ENCODE measurements around the gene PEMT. TPM values are rescaled to one million over a fixed set of nuclear protein-coding genes. Genes with fewer than 3 reads are reported as not detected.
"Not testable (repeated sequence)": the region's sequence is repeated elsewhere in the genome, so short reads cannot be mapped to it uniquely, and the experiment has no call there.

The PEMT gene
- total RNA-seq, 1 donor from 2014 or later = 12.2 TPM

DNA sequence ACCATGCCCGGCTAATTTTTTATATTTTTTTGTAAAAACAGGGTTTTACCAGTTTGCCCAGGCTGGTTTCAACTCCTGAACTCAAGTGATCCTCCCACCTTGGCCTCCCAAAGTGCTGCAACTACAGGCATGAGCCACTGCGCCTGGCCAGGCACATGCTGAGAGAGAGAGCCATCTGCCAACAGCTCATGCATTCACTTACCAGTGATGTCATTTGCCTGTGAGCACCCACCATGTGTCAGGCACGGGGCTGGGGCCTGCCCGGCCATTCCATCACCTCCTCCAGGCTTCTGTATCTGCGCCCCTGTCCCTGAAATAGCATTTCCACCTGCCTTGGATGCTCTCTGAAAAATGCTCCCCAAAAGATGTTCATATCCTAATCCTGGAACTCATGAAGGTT is 43.6 kb upstream of the PEMT start:
- Mint-ChIP-seq H3K9me3 (peaks cover 4% of the 10 kb centered on the region), H3K4me1 (peaks cover 3% of the 10 kb centered on the region), H3K36me3 (ENCODE audit: low read depth) (no peaks in the 10 kb centered on the region), H3K4me3 (no peak overlapping the region), H3K27me3 (peaks cover 1% of the 10 kb centered on the region), H3K27ac (no peak overlapping the region)
- DNase-seq (no peak), ATAC-seq (ENCODE audit: low read depth) (no peak)
- TF ChIP-seq, protein P1, sequence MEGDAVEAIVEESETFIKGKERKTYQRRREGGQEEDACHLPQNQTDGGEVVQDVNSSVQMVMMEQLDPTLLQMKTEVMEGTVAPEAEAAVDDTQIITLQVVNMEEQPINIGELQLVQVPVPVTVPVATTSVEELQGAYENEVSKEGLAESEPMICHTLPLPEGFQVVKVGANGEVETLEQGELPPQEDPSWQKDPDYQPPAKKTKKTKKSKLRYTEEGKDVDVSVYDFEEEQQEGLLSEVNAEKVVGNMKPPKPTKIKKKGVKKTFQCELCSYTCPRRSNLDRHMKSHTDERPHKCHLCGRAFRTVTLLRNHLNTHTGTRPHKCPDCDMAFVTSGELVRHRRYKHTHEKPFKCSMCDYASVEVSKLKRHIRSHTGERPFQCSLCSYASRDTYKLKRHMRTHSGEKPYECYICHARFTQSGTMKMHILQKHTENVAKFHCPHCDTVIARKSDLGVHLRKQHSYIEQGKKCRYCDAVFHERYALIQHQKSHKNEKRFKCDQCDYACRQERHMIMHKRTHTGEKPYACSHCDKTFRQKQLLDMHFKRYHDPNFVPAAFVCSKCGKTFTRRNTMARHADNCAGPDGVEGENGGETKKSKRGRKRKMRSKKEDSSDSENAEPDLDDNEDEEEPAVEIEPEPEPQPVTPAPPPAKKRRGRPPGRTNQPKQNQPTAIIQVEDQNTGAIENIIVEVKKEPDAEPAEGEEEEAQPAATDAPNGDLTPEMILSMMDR (IDR thresholded peaks at IDR 0.05) = no peak
- ChIA-PET POLR2A (no interaction called here), CTCF (interaction anchor here (0.9 kb wide), 1 partner anchor 21 kb away, joined by 3 read pairs; no protein-coding TSS in a partner anchor)
- intact Hi-C loops (cut with micrococcal nuclease) = no loop called here

DNA sequence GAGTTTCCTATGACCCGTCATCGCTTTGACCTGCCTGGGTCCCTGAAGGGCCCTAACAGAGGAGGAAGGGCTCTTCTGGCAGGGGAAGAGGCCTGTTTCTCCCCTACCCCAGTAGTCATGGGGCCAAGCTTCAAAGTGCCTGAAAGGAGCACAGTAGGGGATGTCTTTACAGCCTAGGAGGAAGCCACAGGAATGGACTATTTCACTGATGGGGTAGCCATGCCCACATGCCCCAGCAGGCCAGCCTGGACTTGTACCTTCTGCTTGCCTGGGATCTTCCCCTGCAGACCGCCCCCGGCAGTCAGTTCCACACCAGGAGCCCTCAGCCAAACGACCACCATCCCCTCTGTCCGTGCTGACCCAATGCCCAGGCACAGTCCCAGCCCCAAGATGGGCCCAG is 41.8 kb upstream of the PEMT start:
- ATAC-seq (ENCODE audit: low read depth) (no peak), DNase-seq (no peak)
- ChIA-PET CTCF (interaction anchor here (0.8 to 1.1 kb wide), 2 partner anchors 8 to 19 kb away, joined by 3 to 4 read pairs; no protein-coding TSS in a partner anchor), POLR2A (no interaction called here)
- Mint-ChIP-seq H3K4me1 (peaks cover 14% of the 10 kb centered on the region), H3K36me3 (ENCODE audit: low read depth) (no peaks in the 10 kb centered on the region), H3K4me3 (no peak overlapping the region), H3K27me3 (peaks cover 1% of the 10 kb centered on the region), H3K27ac (no peak overlapping the region), H3K9me3 (peaks cover 4% of the 10 kb centered on the region)
- intact Hi-C loops (cut with micrococcal nuclease) = no loop called here
- TF ChIP-seq, protein P1 (IDR thresholded peaks at IDR 0.05) = no peak

DNA sequence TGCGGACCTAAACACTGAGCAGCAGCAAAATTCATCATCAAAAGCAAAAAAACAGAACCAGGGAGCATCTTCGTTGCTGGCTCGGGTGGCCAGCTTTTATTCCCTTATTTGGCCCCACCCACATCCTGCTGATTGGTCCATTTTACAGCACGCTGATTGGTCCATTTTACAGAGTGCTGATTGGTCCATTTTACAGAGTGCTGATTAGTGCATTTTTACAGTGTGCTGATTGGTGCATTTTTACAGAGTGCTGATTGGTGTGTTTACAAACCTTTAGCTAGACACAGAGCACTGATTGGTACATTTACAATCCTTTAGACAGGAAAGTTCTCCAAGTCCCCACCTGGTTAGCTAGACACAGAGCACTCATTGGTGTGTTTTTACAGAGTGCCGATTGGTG is 41.2 kb upstream of the PEMT start:
- not testable (repeated sequence) for H3K4me3 Mint-ChIP-seq; H3K36me3 Mint-ChIP-seq (ENCODE audit: low read depth)
- CTCF ChIA-PET = interaction anchor here (0.8 to 1.1 kb wide), 2 partner anchors 9 to 19 kb away, joined by 3 to 4 read pairs; no protein-coding TSS in a partner anchor

DNA sequence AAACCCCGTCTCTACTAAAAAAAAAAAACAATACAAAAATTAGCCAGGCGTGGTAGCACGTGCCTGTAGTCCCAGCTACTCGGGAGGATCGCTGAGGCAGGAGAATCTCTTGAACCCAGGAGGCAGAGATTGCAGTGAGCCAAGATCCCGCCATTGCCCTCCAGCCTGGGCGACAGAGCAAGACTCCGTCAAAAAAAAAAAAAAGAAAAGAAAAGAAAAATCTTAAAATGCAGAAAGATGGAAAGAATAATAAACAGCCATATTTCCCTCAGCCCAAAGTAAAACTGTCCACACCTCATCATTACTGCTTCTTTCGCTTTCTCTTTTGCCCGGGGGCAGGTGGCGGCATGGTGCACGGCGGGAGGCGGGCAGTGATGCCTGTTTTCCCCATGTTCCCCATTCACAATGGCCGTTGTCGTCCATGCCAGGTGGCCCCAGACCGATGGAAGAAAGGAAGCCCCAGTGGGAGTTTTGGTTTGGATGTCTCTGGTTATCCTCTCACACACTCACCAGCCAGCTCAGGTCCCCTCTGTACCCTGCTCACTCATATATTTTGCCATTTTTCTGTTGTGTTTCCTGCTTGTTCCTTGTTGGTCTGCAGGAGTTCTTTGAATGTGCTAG is 37.0 kb upstream of the PEMT start:
- H3K4me3 Mint-ChIP-seq = peak overlapping the region; percentile 90
- ChIA-PET CTCF (no interaction called here), POLR2A (no interaction called here)
- DNase-seq (peak; percentile 20), ATAC-seq (ENCODE audit: low read depth) (peak; percentile 90)
- no peaks in the 10 kb centered on the region for H3K27me3 Mint-ChIP-seq
- H3K27ac Mint-ChIP-seq = peak overlapping the region; percentile 90
- no peaks in the 10 kb centered on the region for H3K36me3 Mint-ChIP-seq (ENCODE audit: low read depth)
- no peaks in the 10 kb centered on the region for H3K9me3 Mint-ChIP-seq
- TF ChIP-seq, protein P1 (IDR thresholded peaks at IDR 0.05) = no peak
- intact Hi-C loops (cut with micrococcal nuclease) = loop anchor here (5.0 kb wide), 1 partner anchor 36 kb away; the partner anchor contains the start of gene PEMT
- peaks cover 11% of the 10 kb centered on the region for H3K4me1 Mint-ChIP-seq

More for the DNA sequence above, 41.2 kb upstream of the PEMT start:
- H3K4me1 Mint-ChIP-seq = peaks cover 14% of the 10 kb centered on the region
- intact Hi-C loops (cut with micrococcal nuclease); H3K27me3 Mint-ChIP-seq; H3K9me3 Mint-ChIP-seq; ATAC-seq (ENCODE audit: low read depth); DNase-seq; H3K27ac Mint-ChIP-seq; POLR2A ChIA-PET: not testable (repeated sequence)

DNA sequence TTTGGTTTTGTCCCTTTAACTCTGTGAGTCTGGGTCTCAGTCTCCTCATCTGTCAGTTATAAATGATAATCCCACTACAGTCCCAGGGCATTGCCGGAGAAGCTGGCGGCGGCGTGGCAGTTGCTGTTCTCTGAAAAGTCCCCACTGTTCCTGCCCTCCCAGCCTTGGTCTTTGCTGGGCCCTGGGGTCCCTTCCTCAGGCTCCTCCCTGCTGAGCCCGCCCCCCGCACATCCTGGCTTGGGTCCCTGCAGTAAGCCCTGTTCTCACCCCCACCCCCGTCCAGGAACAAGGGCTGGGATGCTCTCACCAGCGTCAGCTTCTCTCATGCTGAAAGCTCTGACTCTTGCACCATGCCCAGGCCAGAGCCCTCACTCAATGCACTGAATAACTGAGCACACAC is 35.3 kb upstream of the PEMT start:
- Mint-ChIP-seq H3K9me3 (no peaks in the 10 kb centered on the region), H3K4me1 (peaks cover 11% of the 10 kb centered on the region), H3K4me3 (no peak overlapping the region), H3K36me3 (ENCODE audit: low read depth) (no peaks in the 10 kb centered on the region), H3K27ac (no peak overlapping the region), H3K27me3 (no peaks in the 10 kb centered on the region)
- TF ChIP-seq, protein P1 (IDR thresholded peaks at IDR 0.05) = no peak
- ChIA-PET CTCF (no interaction called here), POLR2A (interaction anchor here (0.7 kb wide), 1 partner anchor 602 kb away, joined by 4 read pairs; no protein-coding TSS in a partner anchor)
- ATAC-seq (ENCODE audit: low read depth) (no peak), DNase-seq (no peak)
- intact Hi-C loops (cut with micrococcal nuclease) = loop anchor here (5.0 kb wide), 1 partner anchor 35 kb away; the partner anchor contains the start of gene PEMT

All from activated B cell treated with CpG ODN at 0.5 μM for 24 hours (primary cell).